ENCODE results near the gene TTC13.

Gene TTC13

GRCh38 chr1:230919207-230919606 lies 59.5 kb downstream of the TTC13 start:
- DNase-seq (ENCODE audit: extremely low spot score), result no peak
- CTCF ChIA-PET, result interaction anchor here (1.0 to 3.5 kb wide), 13 partner anchors 10 to 291 kb away, joined by 3 to 15 read pairs (median 4); partner anchors contain the start of genes ARV1 and TTC13

GRCh38 chr1:230917284-230918135 lies 61.2 kb downstream of the TTC13 start:
- peak; percentile 75 for TF ChIP-seq CTCF (IDR thresholded peaks at IDR 0.05; ENCODE audit: control extremely low read depth, extremely low read depth, low read depth, missing control alignments)
- CTCF ChIA-PET, result interaction anchor here (0.8 to 3.5 kb wide), 18 partner anchors 10 to 674 kb away, joined by 3 to 20 read pairs (median 4); partner anchors contain the start of genes ARV1 and TTC13

More at GRCh38 chr1:230919207-230919606, 59.5 kb downstream of the TTC13 start:
- no peak for TF ChIP-seq CTCF (IDR thresholded peaks at IDR 0.05; ENCODE audit: control extremely low read depth, extremely low read depth, low read depth, missing control alignments)
- POLR2A ChIA-PET, result no interaction called here

GRCh38 chr1:230916587-230917283 lies 61.9 kb downstream of the TTC13 start:
- no peak for DNase-seq (ENCODE audit: extremely low spot score)
- TF ChIP-seq CTCF (IDR thresholded peaks at IDR 0.05; ENCODE audit: control extremely low read depth, extremely low read depth, low read depth, missing control alignments), result no peak
- CTCF ChIA-PET, result interaction anchor here (0.8 to 3.4 kb wide), 21 partner anchors 9 to 299 kb away, joined by 3 to 20 read pairs (median 4); no protein-coding TSS in a partner anchor
- POLR2A ChIA-PET, result no interaction called here

More at GRCh38 chr1:230917284-230918135, 61.2 kb downstream of the TTC13 start:
- POLR2A ChIA-PET, result no interaction called here
- peak; percentile 69 for DNase-seq (ENCODE audit: extremely low spot score)

GRCh38 chr1:230915078-230915477 lies 63.6 kb downstream of the TTC13 start:
- POLR2A ChIA-PET, result no interaction called here

GRCh38 chr1:230913496-230913895 lies 65.2 kb downstream of the TTC13 start:
- TF ChIP-seq CTCF (IDR thresholded peaks at IDR 0.05; ENCODE audit: control extremely low read depth, extremely low read depth, low read depth, missing control alignments), result no peak
- no peak for DNase-seq (ENCODE audit: extremely low spot score)
- ChIA-PET CTCF (interaction anchor here (1.4 kb wide), 1 partner anchor 179 kb away, joined by 5 read pairs; no protein-coding TSS in a partner anchor), POLR2A (no interaction called here)

More at GRCh38 chr1:230915078-230915477, 63.6 kb downstream of the TTC13 start:
- CTCF ChIA-PET, result interaction anchor here (0.7 to 2.6 kb wide), 4 partner anchors 14 to 297 kb away, joined by 3 to 14 read pairs (median 8); no protein-coding TSS in a partner anchor
- no peak for TF ChIP-seq CTCF (IDR thresholded peaks at IDR 0.05; ENCODE audit: control extremely low read depth, extremely low read depth, low read depth, missing control alignments)
- DNase-seq (ENCODE audit: extremely low spot score), result no peak

- TF ChIP-seq CTCF (IDR thresholded peaks at IDR 0.05; ENCODE audit: control extremely low read depth, extremely low read depth, low read depth, missing control alignments), result no peak
- CTCF ChIA-PET, result interaction anchor here (2.4 kb wide), 1 partner anchor 12 kb away, joined by 6 read pairs; no protein-coding TSS in a partner anchor
- no peak for DNase-seq (ENCODE audit: extremely low spot score)
- POLR2A ChIA-PET, result no interaction called here
Measured at GRCh38 chr1:230910755-230911117, 67.9 kb downstream of the TTC13 start.
